GM23338 (cell line): ENCODE measurements around the gene FOXG1. TPM values are rescaled to one million over a fixed set of nuclear protein-coding genes. Genes with fewer than 3 reads are reported as not detected.

Experiments used
- ATAC-seq: fragments of 200-7000 bp; cut with Tn5 transposase; 3 replicates; pipeline ENCODE4 v1.9.1; 2020
- DNase-seq: peaks from one replicate; pipeline ENCODE4 v3.0.0-alpha.2; 2015; ENCODE audit warnings: low spot score
- H2AFZ ChIP-seq: fragments of 200-600 bp; sonication (generic); 2 replicates; pipeline ENCODE4 v1.8.0; 2016; ENCODE audit warnings: antibody characterized with exemption, mild to moderate bottlenecking, moderate library complexity
- H3F3A ChIP-seq: fragments of 200-600 bp; sonication (generic); replicated peaks from 2 replicates; pipeline ENCODE4 v1.8.0; 2017; ENCODE audit warnings: antibody characterized with exemption, mixed run types, low read depth
- H3K27ac ChIP-seq: fragments of 200-600 bp; sonication (generic); 2 replicates; pipeline ENCODE4 v1.6.1; 2016; ENCODE audit warnings: low read depth
- H3K27me3 ChIP-seq: fragments of 200-600 bp; sonication (generic); 2 replicates; pipeline ENCODE4 v1.8.0; 2016; ENCODE audit warnings: mild to moderate bottlenecking, mixed run types, moderate library complexity; ENCODE audit not compliant: insufficient read depth
- H3K36me3 ChIP-seq: fragments of 200-600 bp; sonication (generic); 2 replicates; pipeline ENCODE4 v1.8.0; 2016; ENCODE audit warnings: mild to moderate bottlenecking; ENCODE audit not compliant: insufficient read depth
- H3K4me1 ChIP-seq: fragments of 200-600 bp; sonication (generic); 2 replicates; pipeline ENCODE4 v1.8.0; 2016; ENCODE audit warnings: mild to moderate bottlenecking, moderate library complexity; ENCODE audit not compliant: insufficient read depth
- H3K4me2 ChIP-seq: fragments of 200-600 bp; sonication (generic); 2 replicates; pipeline ENCODE4 v1.7.1; 2017; ENCODE audit warnings: mixed run types
- H3K4me3 ChIP-seq: fragments of 200-600 bp; sonication (generic); 2 replicates; pipeline ENCODE4 v1.6.1; 2016; ENCODE audit warnings: mixed run types
- H3K79me2 ChIP-seq: fragments of 200-600 bp; sonication (generic); replicated peaks from 2 replicates; pipeline ENCODE4 v1.8.0; 2017; ENCODE audit warnings: mild to moderate bottlenecking; ENCODE audit not compliant: insufficient read depth
- H3K9me2 ChIP-seq: fragments of 200-600 bp; sonication (generic); 2 replicates; pipeline ENCODE4 v1.8.0; 2017; ENCODE audit not compliant: insufficient read depth
- H4K20me1 ChIP-seq: fragments of 200-600 bp; sonication (generic); replicated peaks from 2 replicates; pipeline ENCODE4 v1.8.0; 2017; ENCODE audit warnings: mild to moderate bottlenecking; ENCODE audit not compliant: insufficient read depth
- H3K27ac Mint-ChIP-seq: 2 replicates; pipeline ENCODE4 v1.8.0; 2020; ENCODE audit warnings: inconsistent platforms, mild to moderate bottlenecking, moderate library complexity, mixed read lengths
- H3K27me3 Mint-ChIP-seq: 3 replicates; pipeline ENCODE4 v1.8.0; 2022; ENCODE audit warnings: low read depth, mild to moderate bottlenecking, moderate library complexity, mixed read lengths, inconsistent platforms; ENCODE audit not compliant: insufficient read depth, poor library complexity
- H3K36me3 Mint-ChIP-seq: 3 replicates; pipeline ENCODE4 v1.8.0; 2021; ENCODE audit warnings: low read depth, mild to moderate bottlenecking, inconsistent platforms, moderate library complexity, mixed read lengths
- H3K4me1 Mint-ChIP-seq: 3 replicates; pipeline ENCODE4 v1.8.0; 2020; ENCODE audit warnings: mild to moderate bottlenecking, inconsistent platforms, mixed read lengths
- H3K4me3 Mint-ChIP-seq: 3 replicates; pipeline ENCODE4 v1.8.0; 2021; ENCODE audit warnings: moderate library complexity, mild to moderate bottlenecking, inconsistent platforms, mixed read lengths
- H3K9me3 Mint-ChIP-seq: 3 replicates; pipeline ENCODE4 v1.8.0; 2020; ENCODE audit warnings: moderate library complexity, mild to moderate bottlenecking, inconsistent platforms, mixed read lengths
- CREB1 ChIP-seq: fragments of 250-450 bp; sonication (Bioruptor Pico); IDR thresholded peaks from 2 replicates; pipeline ENCODE4 v1.5.0; 2020; ENCODE audit warnings: low read depth, mild to moderate bottlenecking, moderate library complexity
- EZH2 ChIP-seq: fragments of 200-600 bp; sonication (generic); IDR thresholded peaks from one replicate; pipeline ENCODE4 v1.8.0; 2017; ENCODE audit warnings: antibody characterized with exemption, mild to moderate bottlenecking, low read depth; ENCODE audit not compliant: unreplicated experiment
- EZH2phosphoT487 ChIP-seq: fragments of 200-600 bp; sonication (generic); IDR thresholded peaks from one replicate; pipeline ENCODE4 v1.8.1; 2018; ENCODE audit warnings: antibody characterized with exemption; ENCODE audit not compliant: unreplicated experiment
- JUNB ChIP-seq: IDR thresholded peaks from one replicate; pipeline ENCODE4 v1.6.1; 2016; ENCODE audit warnings: antibody characterized with exemption; ENCODE audit not compliant: unreplicated experiment
- NANOG ChIP-seq: IDR thresholded peaks from 2 replicates; pipeline ENCODE4 v1.6.1; 2016; ENCODE audit warnings: antibody characterized with exemption, borderline replicate concordance
- POLR2AphosphoS5 ChIP-seq: IDR thresholded peaks from 2 replicates; pipeline ENCODE4 v1.6.1; 2016; ENCODE audit warnings: antibody characterized with exemption, low read depth
- STAT1 ChIP-seq: IDR thresholded peaks from one replicate; pipeline ENCODE4 v1.6.1; 2016; ENCODE audit warnings: antibody characterized with exemption; ENCODE audit not compliant: unreplicated experiment
- ZNF114 ChIP-seq: fragments of 250-450 bp; sonication (Bioruptor Pico); IDR thresholded peaks from 2 replicates; pipeline ENCODE4 v1.5.0; 2020; ENCODE audit warnings: mild to moderate bottlenecking, moderate library complexity
- ZNF331 ChIP-seq: fragments of 250-450 bp; sonication (Bioruptor Pico); IDR thresholded peaks from 2 replicates; pipeline ENCODE4 v1.5.0; 2020; ENCODE audit warnings: low read depth, mild to moderate bottlenecking, moderate library complexity
- polyA plus RNA-seq: library from polyadenylated mRNA; unstranded; fragments of >200 nt; fragmentation: Nextera tagmentation; extraction: Ambion mirVana; gene quantifications from 2 replicates; pipeline ENCODE4 v1.2.1, GENCODE V29; 2016
- total RNA-seq: library from RNA; depleted of rRNA; stranded (reverse); fragments of >200 nt; shearing (Covaris generic); gene quantifications from 2 replicates; pipeline ENCODE4 v1.2.3, GENCODE V29; 2014
- TF ChIP-seq, protein P1 (sequence below): IDR thresholded peaks from one replicate; pipeline ENCODE4 v1.6.1; 2018; ENCODE audit warnings: antibody characterized with exemption; ENCODE audit not compliant: unreplicated experiment
- TF ChIP-seq, protein P2 (sequence below): fragments of 250-450 bp; sonication (Bioruptor Pico); IDR thresholded peaks from 2 replicates; pipeline ENCODE4 v1.5.0; 2020; ENCODE audit warnings: mild to moderate bottlenecking, moderate library complexity
- TF ChIP-seq, protein P3 (sequence below): IDR thresholded peaks from 2 replicates; pipeline ENCODE4 v1.6.1; 2016; ENCODE audit warnings: antibody characterized with exemption
- TF ChIP-seq, protein P4 (sequence below), 2 experiments: fragments of 200-600 bp in 1 of 2; sonication (generic) in 1 of 2; conservative IDR thresholded peaks; 2 replicates each; pipeline versions ENCODE4 v1.5.1 to v1.6.1; 2016 to 2017; ENCODE audit warnings: antibody characterized with exemption in 2 of 2, low read depth in 2 of 2, mild to moderate bottlenecking in 2 of 2, moderate library complexity in 1 of 2

Gene FOXG1
- total and polyA plus RNA-seq, 2 experiments from 2014 or later: 0.05 to 0.10 TPM

DNA sequence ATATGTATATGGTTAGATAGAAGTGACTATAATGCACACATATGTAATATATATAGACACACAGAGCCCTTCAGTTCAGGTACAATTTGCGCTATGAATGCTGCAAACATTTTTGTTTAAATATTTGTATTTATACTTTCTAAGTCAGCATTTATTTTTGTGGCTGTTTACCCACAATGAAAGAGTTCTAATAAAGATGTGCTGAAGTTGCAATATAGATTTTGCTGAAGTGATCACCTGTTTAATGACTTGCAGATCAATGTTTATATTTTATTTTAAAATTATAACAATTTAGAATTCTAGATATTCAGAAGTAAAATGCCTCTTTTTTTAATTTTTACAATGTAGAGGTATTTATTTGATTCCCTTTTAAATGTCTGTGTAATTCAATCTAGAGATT lies 3.5 kb downstream of the FOXG1 start:
- no peak for TF ChIP-seq NANOG
- TF ChIP-seq, protein P1, sequence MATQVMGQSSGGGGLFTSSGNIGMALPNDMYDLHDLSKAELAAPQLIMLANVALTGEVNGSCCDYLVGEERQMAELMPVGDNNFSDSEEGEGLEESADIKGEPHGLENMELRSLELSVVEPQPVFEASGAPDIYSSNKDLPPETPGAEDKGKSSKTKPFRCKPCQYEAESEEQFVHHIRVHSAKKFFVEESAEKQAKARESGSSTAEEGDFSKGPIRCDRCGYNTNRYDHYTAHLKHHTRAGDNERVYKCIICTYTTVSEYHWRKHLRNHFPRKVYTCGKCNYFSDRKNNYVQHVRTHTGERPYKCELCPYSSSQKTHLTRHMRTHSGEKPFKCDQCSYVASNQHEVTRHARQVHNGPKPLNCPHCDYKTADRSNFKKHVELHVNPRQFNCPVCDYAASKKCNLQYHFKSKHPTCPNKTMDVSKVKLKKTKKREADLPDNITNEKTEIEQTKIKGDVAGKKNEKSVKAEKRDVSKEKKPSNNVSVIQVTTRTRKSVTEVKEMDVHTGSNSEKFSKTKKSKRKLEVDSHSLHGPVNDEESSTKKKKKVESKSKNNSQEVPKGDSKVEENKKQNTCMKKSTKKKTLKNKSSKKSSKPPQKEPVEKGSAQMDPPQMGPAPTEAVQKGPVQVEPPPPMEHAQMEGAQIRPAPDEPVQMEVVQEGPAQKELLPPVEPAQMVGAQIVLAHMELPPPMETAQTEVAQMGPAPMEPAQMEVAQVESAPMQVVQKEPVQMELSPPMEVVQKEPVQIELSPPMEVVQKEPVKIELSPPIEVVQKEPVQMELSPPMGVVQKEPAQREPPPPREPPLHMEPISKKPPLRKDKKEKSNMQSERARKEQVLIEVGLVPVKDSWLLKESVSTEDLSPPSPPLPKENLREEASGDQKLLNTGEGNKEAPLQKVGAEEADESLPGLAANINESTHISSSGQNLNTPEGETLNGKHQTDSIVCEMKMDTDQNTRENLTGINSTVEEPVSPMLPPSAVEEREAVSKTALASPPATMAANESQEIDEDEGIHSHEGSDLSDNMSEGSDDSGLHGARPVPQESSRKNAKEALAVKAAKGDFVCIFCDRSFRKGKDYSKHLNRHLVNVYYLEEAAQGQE: no peak
- TF ChIP-seq EZH2phosphoT487: no peak
- no peak for TF ChIP-seq JUNB
- TF ChIP-seq, protein P2, sequence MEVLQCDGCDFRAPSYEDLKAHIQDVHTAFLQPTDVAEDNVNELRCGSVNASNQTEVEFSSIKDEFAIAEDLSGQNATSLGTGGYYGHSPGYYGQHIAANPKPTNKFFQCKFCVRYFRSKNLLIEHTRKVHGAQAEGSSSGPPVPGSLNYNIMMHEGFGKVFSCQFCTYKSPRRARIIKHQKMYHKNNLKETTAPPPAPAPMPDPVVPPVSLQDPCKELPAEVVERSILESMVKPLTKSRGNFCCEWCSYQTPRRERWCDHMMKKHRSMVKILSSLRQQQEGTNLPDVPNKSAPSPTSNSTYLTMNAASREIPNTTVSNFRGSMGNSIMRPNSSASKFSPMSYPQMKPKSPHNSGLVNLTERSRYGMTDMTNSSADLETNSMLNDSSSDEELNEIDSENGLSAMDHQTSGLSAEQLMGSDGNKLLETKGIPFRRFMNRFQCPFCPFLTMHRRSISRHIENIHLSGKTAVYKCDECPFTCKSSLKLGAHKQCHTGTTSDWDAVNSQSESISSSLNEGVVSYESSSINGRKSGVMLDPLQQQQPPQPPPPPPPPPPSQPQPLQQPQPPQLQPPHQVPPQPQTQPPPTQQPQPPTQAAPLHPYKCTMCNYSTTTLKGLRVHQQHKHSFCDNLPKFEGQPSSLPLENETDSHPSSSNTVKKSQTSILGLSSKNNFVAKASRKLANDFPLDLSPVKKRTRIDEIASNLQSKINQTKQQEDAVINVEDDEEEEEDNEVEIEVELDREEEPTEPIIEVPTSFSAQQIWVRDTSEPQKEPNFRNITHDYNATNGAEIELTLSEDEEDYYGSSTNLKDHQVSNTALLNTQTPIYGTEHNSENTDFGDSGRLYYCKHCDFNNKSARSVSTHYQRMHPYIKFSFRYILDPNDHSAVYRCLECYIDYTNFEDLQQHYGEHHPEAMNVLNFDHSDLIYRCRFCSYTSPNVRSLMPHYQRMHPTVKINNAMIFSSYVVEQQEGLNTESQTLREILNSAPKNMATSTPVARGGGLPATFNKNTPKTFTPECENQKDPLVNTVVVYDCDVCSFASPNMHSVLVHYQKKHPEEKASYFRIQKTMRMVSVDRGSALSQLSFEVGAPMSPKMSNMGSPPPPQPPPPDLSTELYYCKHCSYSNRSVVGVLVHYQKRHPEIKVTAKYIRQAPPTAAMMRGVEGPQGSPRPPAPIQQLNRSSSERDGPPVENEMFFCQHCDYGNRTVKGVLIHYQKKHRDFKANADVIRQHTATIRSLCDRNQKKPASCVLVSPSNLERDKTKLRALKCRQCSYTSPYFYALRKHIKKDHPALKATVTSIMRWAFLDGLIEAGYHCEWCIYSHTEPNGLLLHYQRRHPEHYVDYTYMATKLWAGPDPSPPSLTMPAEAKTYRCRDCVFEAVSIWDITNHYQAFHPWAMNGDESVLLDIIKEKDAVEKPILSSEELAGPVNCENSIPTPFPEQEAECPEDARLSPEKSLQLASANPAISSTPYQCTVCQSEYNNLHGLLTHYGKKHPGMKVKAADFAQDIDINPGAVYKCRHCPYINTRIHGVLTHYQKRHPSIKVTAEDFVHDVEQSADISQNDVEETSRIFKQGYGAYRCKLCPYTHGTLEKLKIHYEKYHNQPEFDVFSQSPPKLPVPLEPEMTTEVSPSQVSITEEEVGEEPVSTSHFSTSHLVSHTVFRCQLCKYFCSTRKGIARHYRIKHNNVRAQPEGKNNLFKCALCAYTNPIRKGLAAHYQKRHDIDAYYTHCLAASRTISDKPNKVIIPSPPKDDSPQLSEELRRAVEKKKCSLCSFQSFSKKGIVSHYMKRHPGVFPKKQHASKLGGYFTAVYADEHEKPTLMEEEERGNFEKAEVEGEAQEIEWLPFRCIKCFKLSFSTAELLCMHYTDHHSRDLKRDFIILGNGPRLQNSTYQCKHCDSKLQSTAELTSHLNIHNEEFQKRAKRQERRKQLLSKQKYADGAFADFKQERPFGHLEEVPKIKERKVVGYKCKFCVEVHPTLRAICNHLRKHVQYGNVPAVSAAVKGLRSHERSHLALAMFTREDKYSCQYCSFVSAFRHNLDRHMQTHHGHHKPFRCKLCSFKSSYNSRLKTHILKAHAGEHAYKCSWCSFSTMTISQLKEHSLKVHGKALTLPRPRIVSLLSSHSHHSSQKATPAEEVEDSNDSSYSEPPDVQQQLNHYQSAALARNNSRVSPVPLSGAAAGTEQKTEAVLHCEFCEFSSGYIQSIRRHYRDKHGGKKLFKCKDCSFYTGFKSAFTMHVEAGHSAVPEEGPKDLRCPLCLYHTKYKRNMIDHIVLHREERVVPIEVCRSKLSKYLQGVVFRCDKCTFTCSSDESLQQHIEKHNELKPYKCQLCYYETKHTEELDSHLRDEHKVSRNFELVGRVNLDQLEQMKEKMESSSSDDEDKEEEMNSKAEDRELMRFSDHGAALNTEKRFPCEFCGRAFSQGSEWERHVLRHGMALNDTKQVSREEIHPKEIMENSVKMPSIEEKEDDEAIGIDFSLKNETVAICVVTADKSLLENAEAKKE (CRISPR knock-in tag): no peak
- TF ChIP-seq, protein P3, sequence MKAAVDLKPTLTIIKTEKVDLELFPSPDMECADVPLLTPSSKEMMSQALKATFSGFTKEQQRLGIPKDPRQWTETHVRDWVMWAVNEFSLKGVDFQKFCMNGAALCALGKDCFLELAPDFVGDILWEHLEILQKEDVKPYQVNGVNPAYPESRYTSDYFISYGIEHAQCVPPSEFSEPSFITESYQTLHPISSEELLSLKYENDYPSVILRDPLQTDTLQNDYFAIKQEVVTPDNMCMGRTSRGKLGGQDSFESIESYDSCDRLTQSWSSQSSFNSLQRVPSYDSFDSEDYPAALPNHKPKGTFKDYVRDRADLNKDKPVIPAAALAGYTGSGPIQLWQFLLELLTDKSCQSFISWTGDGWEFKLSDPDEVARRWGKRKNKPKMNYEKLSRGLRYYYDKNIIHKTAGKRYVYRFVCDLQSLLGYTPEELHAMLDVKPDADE: no peak
- TF ChIP-seq, protein P4, sequence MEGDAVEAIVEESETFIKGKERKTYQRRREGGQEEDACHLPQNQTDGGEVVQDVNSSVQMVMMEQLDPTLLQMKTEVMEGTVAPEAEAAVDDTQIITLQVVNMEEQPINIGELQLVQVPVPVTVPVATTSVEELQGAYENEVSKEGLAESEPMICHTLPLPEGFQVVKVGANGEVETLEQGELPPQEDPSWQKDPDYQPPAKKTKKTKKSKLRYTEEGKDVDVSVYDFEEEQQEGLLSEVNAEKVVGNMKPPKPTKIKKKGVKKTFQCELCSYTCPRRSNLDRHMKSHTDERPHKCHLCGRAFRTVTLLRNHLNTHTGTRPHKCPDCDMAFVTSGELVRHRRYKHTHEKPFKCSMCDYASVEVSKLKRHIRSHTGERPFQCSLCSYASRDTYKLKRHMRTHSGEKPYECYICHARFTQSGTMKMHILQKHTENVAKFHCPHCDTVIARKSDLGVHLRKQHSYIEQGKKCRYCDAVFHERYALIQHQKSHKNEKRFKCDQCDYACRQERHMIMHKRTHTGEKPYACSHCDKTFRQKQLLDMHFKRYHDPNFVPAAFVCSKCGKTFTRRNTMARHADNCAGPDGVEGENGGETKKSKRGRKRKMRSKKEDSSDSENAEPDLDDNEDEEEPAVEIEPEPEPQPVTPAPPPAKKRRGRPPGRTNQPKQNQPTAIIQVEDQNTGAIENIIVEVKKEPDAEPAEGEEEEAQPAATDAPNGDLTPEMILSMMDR (conservative IDR thresholded peaks at IDR 0.05; ENCODE audit: low read depth in 2 of 2): no peak
- TF ChIP-seq EZH2: no peak
- no peak for TF ChIP-seq POLR2AphosphoS5
- TF ChIP-seq ZNF331 (CRISPR knock-in tag): no peak
- no peak for TF ChIP-seq STAT1
- no peak for TF ChIP-seq ZNF114 (CRISPR knock-in tag)
- TF ChIP-seq CREB1: no peak
- H3K4me2 ChIP-seq: no peak overlapping the region
- peaks cover 20% of the 10 kb centered on the region for H3F3A ChIP-seq
- H3K4me3 Mint-ChIP-seq: no peak overlapping the region
- H3K27ac Mint-ChIP-seq: no peak overlapping the region
- ATAC-seq (no peak), DNase-seq (no peak)
- H3K9me2 ChIP-seq: no peaks in the 10 kb centered on the region
- peaks cover 92% of the 10 kb centered on the region for H3K27me3 Mint-ChIP-seq
- H3K79me2 ChIP-seq: no peaks in the 10 kb centered on the region
- H2AFZ ChIP-seq: no peak overlapping the region
- peaks cover 92% of the 10 kb centered on the region for H3K27me3 ChIP-seq
- H3K9me3 Mint-ChIP-seq: peaks cover 4% of the 10 kb centered on the region; the same call in 1 of the 3 replicates
- H3K36me3 Mint-ChIP-seq: no peaks in the 10 kb centered on the region; the same call in 2 of the 3 replicates
- no peak overlapping the region for H3K27ac ChIP-seq
- H3K4me1 Mint-ChIP-seq: peaks cover 33% of the 10 kb centered on the region
- H3K36me3 ChIP-seq: no peaks in the 10 kb centered on the region
- H4K20me1 ChIP-seq: peaks cover 31% of the 10 kb centered on the region
- no peak overlapping the region for H3K4me3 ChIP-seq
- H3K4me1 ChIP-seq: peaks cover 46% of the 10 kb centered on the region
